Measurements from ENCODE around the gene IFNG-AS1.

GRCh38 chr12:67994046-67994445 is 4.8 kb downstream of the IFNG-AS1 start:
- TF ChIP-seq CTCF (IDR thresholded peaks at IDR 0.05): no peak
- no peak for TF ChIP-seq POLR2A (IDR thresholded peaks at IDR 0.05)
- TF ChIP-seq EP300 (IDR thresholded peaks at IDR 0.05): no peak
